Panc1 (cell line): ENCODE data around the gene NWD2. TPM values are rescaled to one million over a fixed set of nuclear protein-coding genes. Genes with fewer than 3 reads are reported as not detected.

ENCODE experiments used
- ATAC-seq: fragments of 200-7000 bp; cut with Tn5 transposase; 2 replicates; pipeline ENCODE4 v1.9.1; 2020; ENCODE audit warnings: mild to moderate bottlenecking, moderate library complexity
- BruUV-seq: library from RNA; stranded (reverse); fragments of 400-500 nt; replicated peaks from 2 replicates; lab custom pipeline; 2021; lab: Mats Ljungman, UMichigan
- CTCF ChIA-PET: fragments of 300-600 bp; sonication (Branson Sonifier 250); formaldehyde crosslinking; loops from one replicate; lab custom pipeline; 2022; ENCODE audit warnings: antibody characterized with exemption; lab: Charles Lee
- POLR2A ChIA-PET: fragments of 300-600 bp; sonication (Branson Sonifier 250); formaldehyde crosslinking; loops from one replicate; lab custom pipeline; 2022; ENCODE audit warnings: antibody characterized with exemption; lab: Charles Lee
- DNase-seq: peaks from one replicate; pipeline ENCODE4 v3.0.0-alpha.2; 2010; ENCODE audit warnings: low read depth, low spot score
- H3K27ac ChIP-seq: 2 replicates; pipeline ENCODE4 v1.5.1; 2011; ENCODE audit warnings: mild to moderate bottlenecking, low read length, inconsistent platforms
- H3K27me3 ChIP-seq: fragments of 200-500 bp; sonication (Bioruptor generic); 2 replicates; pipeline ENCODE4 v1.6.0; 2014; ENCODE audit warnings: low read length, inconsistent platforms; ENCODE audit not compliant: control insufficient read depth, insufficient read depth
- H3K36me3 ChIP-seq: fragments of 200-500 bp; sonication (Bioruptor generic); 2 replicates; pipeline ENCODE4 v1.5.1; 2014; ENCODE audit warnings: inconsistent platforms, mild to moderate bottlenecking, low read length, moderate library complexity; ENCODE audit not compliant: control insufficient read depth, insufficient read depth
- H3K4me1 ChIP-seq: 2 replicates; pipeline ENCODE4 v1.5.1; 2011; ENCODE audit warnings: inconsistent platforms, mild to moderate bottlenecking, low read length, moderate library complexity; ENCODE audit not compliant: control insufficient read depth, insufficient read depth
- H3K4me3 ChIP-seq, 2 experiments: 2 replicates each; pipeline ENCODE4 v1.5.1; 2011 to 2012; ENCODE audit warnings: low read depth in 2 of 2, low read length in 2 of 2, mild to moderate bottlenecking in 2 of 2, inconsistent platforms in 1 of 2, moderate library complexity in 1 of 2
- H3K9me3 ChIP-seq: fragments of 200-500 bp; sonication (Bioruptor generic); 2 replicates; pipeline ENCODE4 v1.5.1; 2014; ENCODE audit warnings: low read depth, mild to moderate bottlenecking, inconsistent platforms, low read length, moderate library complexity; ENCODE audit not compliant: control insufficient read depth, insufficient read depth
- POLR2AphosphoS5 ChIP-seq: IDR thresholded peaks from 2 replicates; pipeline ENCODE4 v1.6.1; 2012; ENCODE audit warnings: mild to moderate bottlenecking, low read depth, low read length, moderate library complexity
- SIN3A ChIP-seq: IDR thresholded peaks from 2 replicates; pipeline ENCODE4 v1.6.1; 2012; ENCODE audit warnings: low read depth, mild to moderate bottlenecking, low read length, moderate library complexity, borderline replicate concordance; ENCODE audit not compliant: insufficient read depth
- TCF7L2 ChIP-seq: IDR thresholded peaks from 2 replicates; pipeline ENCODE4 v1.6.1; 2011; ENCODE audit warnings: mild to moderate bottlenecking, low read depth, low read length, inconsistent platforms
- in situ Hi-C: cut with HindIII; loops from 2 replicates; pipeline ENCODE4 v1.10.0; 2016; ENCODE audit warnings: low sequenced_read_pairs, low pct_unique_long_range_greater_than_20kb
- intact Hi-C: fragments of 100-400 bp; cut with micrococcal nuclease; formaldehyde crosslinking; loops from one replicate; pipeline ENCODE4 v1.10.0; 2022; ENCODE audit not compliant: unreplicated experiment
- total RNA-seq: library from RNA; stranded (reverse); gene quantifications from one replicate; pipeline ENCODE4 v1.2.1, GENCODE V29; 2021; ENCODE audit not compliant: unreplicated experiment
- TF ChIP-seq, protein P1 (sequence below), 2 experiments: IDR thresholded peaks; 2 replicates each; pipeline ENCODE4 v1.6.1; 2011 to 2012; ENCODE audit warnings: low read depth in 2 of 2, control low read depth in 1 of 2, low read length in 1 of 2, mild to moderate bottlenecking in 1 of 2, moderate library complexity in 1 of 2; ENCODE audit not compliant: insufficient read depth in 1 of 2
- TF ChIP-seq, protein P2 (sequence below): fragments of 450-650 bp; IDR thresholded peaks from 2 replicates; pipeline ENCODE4 v1.5.1; 2017; ENCODE audit warnings: mild to moderate bottlenecking

Gene NWD2
- total RNA-seq, 1 experiment from 2014 or later: not detected

DNA sequence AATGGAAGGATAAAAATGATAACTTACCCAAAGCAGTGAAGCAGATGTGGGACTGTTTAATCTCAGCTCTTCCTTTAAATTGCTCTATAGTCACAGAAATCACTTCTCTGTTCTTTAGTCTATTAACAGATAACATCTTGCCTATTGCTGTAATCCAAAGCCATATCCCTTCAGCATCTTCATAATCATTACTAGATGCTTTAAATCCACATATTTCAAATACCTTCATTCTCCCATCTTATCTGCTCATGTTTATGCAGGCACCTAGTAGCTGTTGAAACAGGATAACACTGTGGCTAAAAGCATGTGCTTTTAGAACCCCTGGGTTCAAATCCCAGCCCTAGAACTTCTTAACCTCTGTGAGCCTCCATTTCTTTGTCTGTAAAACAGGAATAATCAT lies 231.7 kb downstream of the NWD2 start:
- no peaks in the 10 kb centered on the region for H3K9me3 ChIP-seq
- ATAC-seq: no peak
- in situ Hi-C loops (no loop called here), intact Hi-C loops (no loop called here)
- no peak for DNase-seq
- ChIA-PET POLR2A (no interaction called here), CTCF (no interaction called here)
- H3K4me1 ChIP-seq: no peaks in the 10 kb centered on the region
- H3K4me3 ChIP-seq: no peak overlapping the region
- no peak overlapping the region for H3K27ac ChIP-seq
- no peak for TF ChIP-seq TCF7L2
- TF ChIP-seq, protein P1, sequence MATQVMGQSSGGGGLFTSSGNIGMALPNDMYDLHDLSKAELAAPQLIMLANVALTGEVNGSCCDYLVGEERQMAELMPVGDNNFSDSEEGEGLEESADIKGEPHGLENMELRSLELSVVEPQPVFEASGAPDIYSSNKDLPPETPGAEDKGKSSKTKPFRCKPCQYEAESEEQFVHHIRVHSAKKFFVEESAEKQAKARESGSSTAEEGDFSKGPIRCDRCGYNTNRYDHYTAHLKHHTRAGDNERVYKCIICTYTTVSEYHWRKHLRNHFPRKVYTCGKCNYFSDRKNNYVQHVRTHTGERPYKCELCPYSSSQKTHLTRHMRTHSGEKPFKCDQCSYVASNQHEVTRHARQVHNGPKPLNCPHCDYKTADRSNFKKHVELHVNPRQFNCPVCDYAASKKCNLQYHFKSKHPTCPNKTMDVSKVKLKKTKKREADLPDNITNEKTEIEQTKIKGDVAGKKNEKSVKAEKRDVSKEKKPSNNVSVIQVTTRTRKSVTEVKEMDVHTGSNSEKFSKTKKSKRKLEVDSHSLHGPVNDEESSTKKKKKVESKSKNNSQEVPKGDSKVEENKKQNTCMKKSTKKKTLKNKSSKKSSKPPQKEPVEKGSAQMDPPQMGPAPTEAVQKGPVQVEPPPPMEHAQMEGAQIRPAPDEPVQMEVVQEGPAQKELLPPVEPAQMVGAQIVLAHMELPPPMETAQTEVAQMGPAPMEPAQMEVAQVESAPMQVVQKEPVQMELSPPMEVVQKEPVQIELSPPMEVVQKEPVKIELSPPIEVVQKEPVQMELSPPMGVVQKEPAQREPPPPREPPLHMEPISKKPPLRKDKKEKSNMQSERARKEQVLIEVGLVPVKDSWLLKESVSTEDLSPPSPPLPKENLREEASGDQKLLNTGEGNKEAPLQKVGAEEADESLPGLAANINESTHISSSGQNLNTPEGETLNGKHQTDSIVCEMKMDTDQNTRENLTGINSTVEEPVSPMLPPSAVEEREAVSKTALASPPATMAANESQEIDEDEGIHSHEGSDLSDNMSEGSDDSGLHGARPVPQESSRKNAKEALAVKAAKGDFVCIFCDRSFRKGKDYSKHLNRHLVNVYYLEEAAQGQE (IDR thresholded peaks at IDR 0.05; ENCODE audit: insufficient read depth in 1 of 2, low read depth in 2 of 2, low read length in 1 of 2): no peak
- no peak for TF ChIP-seq POLR2AphosphoS5
- TF ChIP-seq, protein P2, sequence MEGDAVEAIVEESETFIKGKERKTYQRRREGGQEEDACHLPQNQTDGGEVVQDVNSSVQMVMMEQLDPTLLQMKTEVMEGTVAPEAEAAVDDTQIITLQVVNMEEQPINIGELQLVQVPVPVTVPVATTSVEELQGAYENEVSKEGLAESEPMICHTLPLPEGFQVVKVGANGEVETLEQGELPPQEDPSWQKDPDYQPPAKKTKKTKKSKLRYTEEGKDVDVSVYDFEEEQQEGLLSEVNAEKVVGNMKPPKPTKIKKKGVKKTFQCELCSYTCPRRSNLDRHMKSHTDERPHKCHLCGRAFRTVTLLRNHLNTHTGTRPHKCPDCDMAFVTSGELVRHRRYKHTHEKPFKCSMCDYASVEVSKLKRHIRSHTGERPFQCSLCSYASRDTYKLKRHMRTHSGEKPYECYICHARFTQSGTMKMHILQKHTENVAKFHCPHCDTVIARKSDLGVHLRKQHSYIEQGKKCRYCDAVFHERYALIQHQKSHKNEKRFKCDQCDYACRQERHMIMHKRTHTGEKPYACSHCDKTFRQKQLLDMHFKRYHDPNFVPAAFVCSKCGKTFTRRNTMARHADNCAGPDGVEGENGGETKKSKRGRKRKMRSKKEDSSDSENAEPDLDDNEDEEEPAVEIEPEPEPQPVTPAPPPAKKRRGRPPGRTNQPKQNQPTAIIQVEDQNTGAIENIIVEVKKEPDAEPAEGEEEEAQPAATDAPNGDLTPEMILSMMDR: no peak
- TF ChIP-seq SIN3A: no peak
- H3K36me3 ChIP-seq: no peaks in the 10 kb centered on the region
- H3K27me3 ChIP-seq: 0 out of 2 replicates have a peak, but pooled peaks cover 2% of the 10 kb centered on the region
- no TSS peak for BruUV-seq

DNA sequence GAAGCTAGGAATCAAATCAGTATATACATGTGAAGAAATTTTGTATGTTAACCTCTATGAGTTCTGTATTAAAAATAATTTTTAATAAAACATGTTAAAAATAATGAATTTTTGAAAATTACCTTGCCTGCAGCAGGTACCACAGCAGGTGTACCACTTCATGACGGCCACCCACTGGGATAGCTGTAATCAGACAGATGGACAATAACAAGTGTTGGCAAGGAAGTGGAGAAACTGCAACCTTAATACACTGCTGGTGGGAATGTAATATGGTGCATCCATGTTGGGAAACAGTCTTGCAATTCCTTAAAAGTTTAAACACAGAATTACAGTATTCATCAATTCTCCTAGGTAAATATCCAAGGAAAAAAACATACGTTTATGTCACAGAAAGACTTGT lies 232.1 kb downstream of the NWD2 start:
- ChIA-PET POLR2A (no interaction called here), CTCF (no interaction called here)
- in situ Hi-C loops (no loop called here), intact Hi-C loops (no loop called here)
- Histone ChIP-seq H3K9me3 (no peaks in the 10 kb centered on the region), H3K4me3 (no peak overlapping the region), H3K27me3 (0 out of 2 replicates have a peak, but pooled peaks cover 2% of the 10 kb centered on the region), H3K27ac (no peak overlapping the region), H3K4me1 (no peaks in the 10 kb centered on the region), H3K36me3 (no peaks in the 10 kb centered on the region)
- ATAC-seq: no peak
- TF ChIP-seq, protein P2: no peak
- TF ChIP-seq, protein P1 (IDR thresholded peaks at IDR 0.05; ENCODE audit: insufficient read depth in 1 of 2, low read depth in 2 of 2, low read length in 1 of 2): no peak
- TF ChIP-seq TCF7L2 (no peak), SIN3A (no peak), POLR2AphosphoS5 (no peak)
- no TSS peak for BruUV-seq
- DNase-seq: no peak
